ENCODE data around the gene CDIP1. TPM values are rescaled to one million over a fixed set of nuclear protein-coding genes. Genes with fewer than 3 reads are reported as not detected.

Gene CDIP1
- total and polyA plus RNA-seq, 3 donors from 2014 or later = 32.0 to 34.7 (median 34.0) TPM

GRCh38 chr16:4505356-4506147 is 33.0 kb downstream of the CDIP1 start:
- intact Hi-C loops (cut with DNase I; ENCODE audit: low total_unique reads) = no loop called here
- Histone ChIP-seq H3K4me3 (no peak overlapping the region), H3K27ac (no peak overlapping the region), H3K9me3 (no peaks in the 10 kb centered on the region), H3K36me3 (ENCODE audit: low read depth, missing control alignments) (no peaks in the 10 kb centered on the region), H3K4me1 (peaks cover under 1% of the 10 kb centered on the region), H3K27me3 (no peaks in the 10 kb centered on the region)
- no peak for DNase-seq
- WGBS, 2 donors = 85 to 93% methylated on average over 13 of the region's 13 CpGs
- TF ChIP-seq, protein P1, sequence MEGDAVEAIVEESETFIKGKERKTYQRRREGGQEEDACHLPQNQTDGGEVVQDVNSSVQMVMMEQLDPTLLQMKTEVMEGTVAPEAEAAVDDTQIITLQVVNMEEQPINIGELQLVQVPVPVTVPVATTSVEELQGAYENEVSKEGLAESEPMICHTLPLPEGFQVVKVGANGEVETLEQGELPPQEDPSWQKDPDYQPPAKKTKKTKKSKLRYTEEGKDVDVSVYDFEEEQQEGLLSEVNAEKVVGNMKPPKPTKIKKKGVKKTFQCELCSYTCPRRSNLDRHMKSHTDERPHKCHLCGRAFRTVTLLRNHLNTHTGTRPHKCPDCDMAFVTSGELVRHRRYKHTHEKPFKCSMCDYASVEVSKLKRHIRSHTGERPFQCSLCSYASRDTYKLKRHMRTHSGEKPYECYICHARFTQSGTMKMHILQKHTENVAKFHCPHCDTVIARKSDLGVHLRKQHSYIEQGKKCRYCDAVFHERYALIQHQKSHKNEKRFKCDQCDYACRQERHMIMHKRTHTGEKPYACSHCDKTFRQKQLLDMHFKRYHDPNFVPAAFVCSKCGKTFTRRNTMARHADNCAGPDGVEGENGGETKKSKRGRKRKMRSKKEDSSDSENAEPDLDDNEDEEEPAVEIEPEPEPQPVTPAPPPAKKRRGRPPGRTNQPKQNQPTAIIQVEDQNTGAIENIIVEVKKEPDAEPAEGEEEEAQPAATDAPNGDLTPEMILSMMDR (IDR thresholded peaks at IDR 0.05) = no peak
- TF ChIP-seq POLR2A (IDR thresholded peaks at IDR 0.05) = no peak

DNA sequence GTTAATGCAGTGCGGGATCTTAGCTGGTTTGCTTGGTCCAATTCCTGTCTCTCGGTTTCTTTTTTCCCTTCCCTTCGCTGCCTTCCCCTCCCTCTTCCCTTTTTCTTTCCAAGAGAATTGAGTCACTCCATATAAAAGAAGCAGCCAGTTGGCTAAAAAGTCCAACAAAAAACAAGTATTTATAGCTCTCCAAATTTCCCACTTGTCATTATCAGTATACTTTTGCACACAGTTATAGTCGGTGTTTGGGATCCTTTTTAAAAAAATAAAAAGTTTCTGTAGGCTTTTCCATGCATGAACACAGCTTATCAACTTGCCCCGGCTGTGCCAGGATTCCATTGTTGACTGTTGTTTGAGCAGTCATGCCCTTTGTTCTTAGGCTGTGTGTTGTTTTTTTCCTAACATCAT is 37.5 kb downstream of the CDIP1 start:
- H3K4me1 ChIP-seq = peaks cover 3% of the 10 kb centered on the region
- H3K27ac ChIP-seq = peak overlapping the region in 1 of 2 donors; percentile 19
- H3K27me3 ChIP-seq = no peaks in the 10 kb centered on the region
- no peaks in the 10 kb centered on the region for H3K36me3 ChIP-seq (ENCODE audit: low read depth, missing control alignments)
- no peak overlapping the region for H3K4me3 ChIP-seq
- WGBS, 2 donors = 39 to 60% methylated on average over 5 of the region's 5 CpGs
- intact Hi-C loops (cut with DNase I; ENCODE audit: low total_unique reads) = no loop called here
- H3K9me3 ChIP-seq = no peaks in the 10 kb centered on the region
- no peak for TF ChIP-seq POLR2A (IDR thresholded peaks at IDR 0.05)
- TF ChIP-seq, protein P1 (IDR thresholded peaks at IDR 0.05) = no peak
- no peak for DNase-seq

DNA sequence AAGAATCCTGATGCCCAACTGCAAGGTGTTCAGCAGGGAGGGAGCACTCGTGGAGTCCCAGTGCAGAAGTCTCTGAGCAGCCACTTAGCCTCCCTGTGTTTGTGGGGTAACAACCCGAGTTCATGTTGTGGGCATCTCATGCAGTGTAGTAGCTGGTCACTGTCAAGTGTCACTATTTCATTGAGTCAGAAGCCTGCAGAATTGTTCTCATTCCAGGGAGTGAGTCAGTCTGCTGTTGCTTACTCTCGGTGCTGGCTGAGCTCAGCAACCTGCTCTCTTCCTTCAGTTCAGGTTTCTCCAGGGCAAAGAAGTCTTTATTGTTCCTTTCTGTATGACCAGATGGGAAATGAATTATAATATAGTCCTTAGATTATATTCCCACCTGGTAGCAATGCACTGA is 38.3 kb downstream of the CDIP1 start:
- H3K4me1 ChIP-seq = peaks cover 3% of the 10 kb centered on the region
- H3K4me3 ChIP-seq = no peak overlapping the region
- intact Hi-C loops (cut with DNase I; ENCODE audit: low total_unique reads) = no loop called here
- H3K36me3 ChIP-seq (ENCODE audit: low read depth, missing control alignments) = no peaks in the 10 kb centered on the region
- WGBS, 2 donors = 63 to 71% methylated on average over 3 of the region's 3 CpGs
- H3K27me3 ChIP-seq = no peaks in the 10 kb centered on the region
- peak overlapping the region in 1 of 2 donors; percentile 19 for H3K27ac ChIP-seq
- TF ChIP-seq, protein P1 (IDR thresholded peaks at IDR 0.05) = no peak
- no peak for TF ChIP-seq POLR2A (IDR thresholded peaks at IDR 0.05)
- no peak for DNase-seq
- H3K9me3 ChIP-seq = no peaks in the 10 kb centered on the region

- Histone ChIP-seq H3K9me3 (no peaks in the 10 kb centered on the region), H3K36me3 (ENCODE audit: low read depth, missing control alignments) (no peaks in the 10 kb centered on the region), H3K4me1 (peaks cover 3% of the 10 kb centered on the region), H3K27ac (no peak overlapping the region), H3K4me3 (no peak overlapping the region), H3K27me3 (no peaks in the 10 kb centered on the region)
- intact Hi-C loops (cut with DNase I; ENCODE audit: low total_unique reads) = no loop called here
- no peak for DNase-seq
- TF ChIP-seq POLR2A (IDR thresholded peaks at IDR 0.05) = no peak
- TF ChIP-seq, protein P1 (IDR thresholded peaks at IDR 0.05) = no peak
- 93 to 96% methylated on average over 4 of the region's 4 CpGs for WGBS, 2 donors
Observed at GRCh38 chr16:4499196-4499555, 39.4 kb downstream of the CDIP1 start.
